H1 (cell line): Measurements from ENCODE around the gene SFRP2.
A peak's percentile ranks its signal among the peaks of the same experiment; 100 is the strongest.

ENCODE experiments used
- ATF3 ChIP-seq: IDR thresholded peaks from 2 replicates; pipeline ENCODE4 v1.6.1; 2011; ENCODE audit warnings: low read depth, mild to moderate bottlenecking, low read length; ENCODE audit not compliant: insufficient read depth
- CEBPB ChIP-seq: IDR thresholded peaks from 2 replicates; pipeline ENCODE4 v1.6.1; 2012; ENCODE audit warnings: low read depth, low read length
- CREB1 ChIP-seq: IDR thresholded peaks from 2 replicates; pipeline ENCODE4 v1.6.1; 2012; ENCODE audit warnings: inconsistent platforms
- CTCF ChIP-seq, 3 experiments: IDR thresholded peaks; 1 replicate in 2 of 3; 2 replicates in 1 of 3; pipeline versions ENCODE4 v1.5.1 to v1.6.1; 2011; ENCODE audit warnings: low read length in 3 of 3, mild to moderate bottlenecking in 3 of 3, inconsistent platforms in 2 of 3, low read depth in 1 of 3, moderate library complexity in 1 of 3; ENCODE audit not compliant: insufficient read depth in 1 of 3; ENCODE audit errors: control extremely low read depth in 1 of 3
- EZH2 ChIP-seq: fragments of 200-600 bp; sonication (generic); IDR thresholded peaks from 2 replicates; pipeline ENCODE4 v1.7.1; 2012; ENCODE audit warnings: low read depth, mild to moderate bottlenecking, moderate library complexity, low read length, inconsistent platforms; ENCODE audit not compliant: severe bottlenecking
- FOSL1 ChIP-seq: IDR thresholded peaks from 2 replicates; pipeline ENCODE4 v1.6.1; 2011; ENCODE audit warnings: mild to moderate bottlenecking, low read depth, low read length, moderate library complexity; ENCODE audit not compliant: insufficient read depth
- MAX ChIP-seq: IDR thresholded peaks from 2 replicates; pipeline ENCODE4 v1.6.1; 2012; ENCODE audit warnings: inconsistent platforms
- NRF1 ChIP-seq: IDR thresholded peaks from 2 replicates; pipeline ENCODE4 v1.6.1; 2011; ENCODE audit warnings: mild to moderate bottlenecking, low read depth, low read length, improper control_type of control experiment
- RAD21 ChIP-seq, 2 experiments: IDR thresholded peaks in 1 of 2; conservative IDR thresholded peaks in 1 of 2; 2 replicates each; pipeline ENCODE4 v1.6.1; 2011; ENCODE audit warnings: low read depth in 2 of 2, low read length in 2 of 2, improper control_type of control experiment in 1 of 2, inconsistent platforms in 1 of 2, mild to moderate bottlenecking in 1 of 2, moderate library complexity in 1 of 2
- RBBP5 ChIP-seq: IDR thresholded peaks from 2 replicates; pipeline ENCODE4 v1.7.1; 2012; ENCODE audit warnings: low read depth, mild to moderate bottlenecking, inconsistent platforms, low read length, moderate library complexity, borderline replicate concordance
- TAF1 ChIP-seq: IDR thresholded peaks from 2 replicates; pipeline ENCODE4 v1.6.1; 2011; ENCODE audit warnings: mild to moderate bottlenecking, low read depth, low read length
- ZNF274 ChIP-seq: IDR thresholded peaks from 2 replicates; pipeline ENCODE4 v1.7.0; 2012; ENCODE audit warnings: low read length, borderline replicate concordance; ENCODE audit errors: extremely low read depth

- TF ChIP-seq TAF1 = peak; percentile 34; the same call in 1 of the 2 replicates
- TF ChIP-seq MAX = peak; percentile 87
- TF ChIP-seq EZH2 = no peak
- peak; percentile 95 for TF ChIP-seq RBBP5
- no peak for TF ChIP-seq ATF3
- no peak for TF ChIP-seq CTCF (IDR thresholded peaks at IDR 0.05; ENCODE audit: control extremely low read depth in 1 of 3, insufficient read depth in 1 of 3, low read depth in 1 of 3, low read length in 3 of 3)
- TF ChIP-seq RAD21 (IDR thresholded peaks at IDR 0.05 in 1 of 2, conservative IDR thresholded peaks at IDR 0.05 in 1 of 2; ENCODE audit: low read depth in 2 of 2, low read length in 2 of 2) = no peak
- no peak for TF ChIP-seq NRF1
- TF ChIP-seq CEBPB = no peak
- no peak for TF ChIP-seq ZNF274
- no peak for TF ChIP-seq FOSL1
- TF ChIP-seq CREB1 = no peak; the same call in 1 of the 2 replicates
These were observed 29.2 kb downstream of the SFRP2 start, which contains the start of gene RNF175 for GRCh38 chr4:153759407-153760316.
